ENCODE results near the gene ATP7A.
"Not testable (repeated sequence)": the region's sequence is repeated elsewhere in the genome, so short reads cannot be mapped to it uniquely, and the experiment has no call there.

ATP7A gene

DNA sequence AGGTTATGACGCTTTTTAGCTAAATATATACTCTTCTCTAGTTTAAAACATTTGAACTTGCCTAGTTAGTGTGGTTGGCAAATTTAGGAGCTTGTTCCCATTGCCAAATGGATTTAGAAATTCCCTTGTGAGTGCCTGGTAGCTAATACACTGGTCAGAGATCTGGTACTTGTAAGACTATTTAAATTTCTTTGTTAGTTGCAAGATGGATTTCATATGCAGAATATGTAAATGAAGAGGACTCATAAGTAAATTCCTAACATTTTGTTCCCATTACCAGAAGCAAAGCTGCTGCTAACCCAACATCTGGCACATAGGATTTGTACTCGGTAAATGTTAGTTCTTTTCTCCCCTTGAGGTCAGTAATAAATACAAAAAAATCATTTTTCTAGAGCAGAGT lies 137.6 kb downstream of the ATP7A start:
- peaks cover 0 to 13% of the 10 kb centered on the region in 2 donors for H3K9me3 Mint-ChIP-seq
- ATAC-seq (no peak), DNase-seq (no peak)
- H3K27ac Mint-ChIP-seq, result no peak overlapping the region
- no peaks in the 10 kb centered on the region for H3K4me1 Mint-ChIP-seq
- no peak overlapping the region for H3K4me3 Mint-ChIP-seq
- no peaks in the 10 kb centered on the region for H3K27me3 Mint-ChIP-seq

DNA sequence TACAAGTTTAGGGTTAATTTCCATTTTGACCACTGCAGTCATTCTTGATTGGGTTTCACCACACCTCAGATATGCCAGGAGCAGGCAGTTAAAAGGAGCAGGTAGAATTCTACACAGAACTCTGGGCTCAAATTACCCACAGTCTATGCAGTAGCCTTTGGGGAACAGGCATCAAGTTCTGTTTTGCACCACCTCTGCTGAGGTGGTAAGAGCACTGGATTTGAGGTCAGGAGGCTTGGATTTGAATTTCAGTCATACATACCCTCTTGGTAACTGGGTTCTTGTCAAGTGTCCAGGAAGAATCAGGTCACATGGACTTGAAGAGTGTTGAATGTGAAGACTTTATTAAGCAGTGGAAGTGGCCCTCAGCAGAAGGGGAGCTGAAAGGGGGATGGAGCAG lies 153.2 kb downstream of the ATP7A start:
- Mint-ChIP-seq H3K4me3 (no peak overlapping the region), H3K4me1 (peaks cover 37% of the 10 kb centered on the region), H3K27ac (no peak overlapping the region), H3K9me3 (no peaks in the 10 kb centered on the region), H3K27me3 (no peaks in the 10 kb centered on the region)
- no peak for DNase-seq
- no peak for ATAC-seq

DNA sequence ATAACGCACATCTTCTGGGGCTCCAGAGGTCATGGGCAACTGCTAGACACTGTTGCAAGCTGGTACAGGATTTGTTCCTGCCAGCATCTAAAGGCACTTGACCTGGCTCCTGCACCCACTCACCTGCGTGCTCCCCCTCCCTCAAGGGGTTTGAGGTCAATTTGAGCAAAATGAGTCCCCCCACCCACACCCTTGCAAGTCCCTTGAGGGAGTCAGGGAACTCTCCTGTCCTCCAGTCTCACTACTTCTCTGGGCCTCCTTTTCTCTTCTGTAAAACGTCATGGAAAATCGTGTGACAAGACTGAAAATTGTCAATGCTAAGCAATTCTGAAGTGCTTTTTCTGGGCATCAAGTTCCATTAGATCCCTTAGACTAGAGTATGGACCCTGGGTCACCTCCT lies 153.7 kb downstream of the ATP7A start:
- Mint-ChIP-seq H3K27ac (peak overlapping the region in 1 of 2 donors; percentile 34), H3K27me3 (no peaks in the 10 kb centered on the region), H3K4me1 (peaks cover 37% of the 10 kb centered on the region), H3K4me3 (no peak overlapping the region), H3K9me3 (peaks cover 0 to 3% of the 10 kb centered on the region in 2 donors)
- ATAC-seq (no peak), DNase-seq (no peak)

DNA sequence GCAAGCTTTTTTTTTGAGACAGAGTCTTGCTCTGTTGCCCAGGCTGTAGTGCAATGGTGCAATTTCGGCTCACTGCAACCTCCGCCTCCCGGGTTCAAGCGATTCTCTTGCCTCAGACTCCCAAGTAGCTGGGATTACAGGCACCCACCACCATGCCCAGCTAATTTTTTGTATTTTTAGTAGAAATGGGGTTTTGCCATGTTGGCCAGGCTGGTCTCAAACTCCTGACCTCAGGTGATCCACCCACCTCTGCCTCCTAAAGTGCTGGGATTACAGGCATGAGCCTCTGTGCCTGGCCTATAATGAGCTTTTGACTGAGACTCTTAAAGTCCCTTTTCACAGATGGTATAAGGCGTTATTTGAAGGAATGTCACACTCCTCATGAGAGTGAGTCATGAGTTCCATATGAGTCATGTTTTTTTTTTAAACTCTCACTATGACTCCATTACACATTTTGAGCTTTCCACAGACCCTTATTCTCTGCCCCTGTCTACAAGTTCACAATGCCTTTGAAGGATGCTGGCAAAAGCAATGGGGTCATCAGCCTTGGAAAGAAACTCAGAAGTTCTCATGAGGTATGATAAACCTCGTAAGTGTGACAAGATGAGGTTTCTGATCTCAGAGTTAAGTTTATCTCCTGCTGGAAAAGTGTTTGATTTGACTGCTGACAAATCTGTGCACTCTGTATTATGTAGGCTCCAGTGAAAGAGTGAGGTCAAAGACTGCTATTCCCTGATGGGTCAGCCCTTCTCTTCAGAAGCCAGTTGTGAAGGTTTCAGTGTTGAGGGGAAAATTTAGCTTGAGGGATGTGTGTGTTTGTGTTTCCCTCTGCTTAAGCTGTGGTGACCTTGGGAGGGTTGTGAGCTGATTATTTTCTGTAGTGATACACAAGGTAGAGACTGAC lies 154.5 kb downstream of the ATP7A start:
- DNase-seq, result peak; percentile 19 to 41
- H3K27ac Mint-ChIP-seq, result peak overlapping the region; percentile 34 to 62
- H3K9me3 Mint-ChIP-seq, result not testable (repeated sequence)

DNA sequence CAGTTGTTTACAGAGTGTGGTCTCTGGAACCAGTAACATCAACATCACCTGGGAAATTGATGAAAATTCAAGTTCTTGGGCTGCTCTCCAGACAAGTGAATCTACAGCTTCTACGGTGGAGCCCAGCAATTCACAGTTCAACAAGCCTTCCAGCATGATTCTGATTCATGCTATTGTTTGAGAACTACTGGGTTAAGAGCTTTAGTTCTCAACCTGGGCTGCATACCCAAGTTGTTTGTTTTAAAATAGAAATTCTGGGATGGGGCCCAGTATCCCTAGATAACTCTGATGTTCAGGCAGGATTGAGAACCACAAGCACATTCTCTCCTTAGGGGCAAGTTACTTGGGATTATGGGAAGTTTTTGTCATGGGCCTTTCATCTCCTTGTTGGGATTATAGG lies 155.6 kb downstream of the ATP7A start:
- DNase-seq (no peak), ATAC-seq (no peak)
- peaks cover 37% of the 10 kb centered on the region for H3K4me1 Mint-ChIP-seq
- peaks cover 0 to 6% of the 10 kb centered on the region in 2 donors for H3K9me3 Mint-ChIP-seq
- no peaks in the 10 kb centered on the region for H3K27me3 Mint-ChIP-seq
- no peak overlapping the region for H3K4me3 Mint-ChIP-seq
- H3K27ac Mint-ChIP-seq, result no peak overlapping the region

More for the DNA sequence above, 154.5 kb downstream of the ATP7A start:
- peak; percentile 94 for ATAC-seq
- Mint-ChIP-seq H3K4me1 (peaks cover 37% of the 10 kb centered on the region), H3K4me3 (peak overlapping the region; percentile 50 to 54)
- H3K27me3 Mint-ChIP-seq, result not testable (repeated sequence)

DNA sequence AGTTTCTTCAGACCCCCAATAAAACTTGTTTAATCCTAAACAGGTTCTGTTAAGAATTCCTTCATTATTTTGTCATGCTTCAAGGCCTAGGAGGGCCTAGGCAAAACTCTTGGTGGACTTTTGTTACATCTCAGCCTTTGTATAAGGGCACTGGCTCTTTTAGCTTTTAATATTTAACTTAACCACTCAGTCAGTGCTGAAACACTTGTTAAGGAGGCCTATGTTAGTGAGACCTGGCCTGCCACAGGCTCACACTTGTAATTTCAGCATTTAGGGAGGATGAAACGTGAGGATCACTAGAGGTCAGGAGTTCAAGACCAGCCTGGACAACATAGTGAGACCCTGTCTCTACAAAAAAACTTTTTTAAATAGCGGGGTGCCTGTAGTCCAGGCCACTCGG lies 160.8 kb downstream of the ATP7A start:
- H3K27me3 Mint-ChIP-seq, result no peaks in the 10 kb centered on the region
- H3K4me3 Mint-ChIP-seq, result no peak overlapping the region
- no peak for ATAC-seq
- peaks cover 6 to 12% of the 10 kb centered on the region in 2 donors for H3K9me3 Mint-ChIP-seq
- H3K4me1 Mint-ChIP-seq, result peaks cover 21% of the 10 kb centered on the region
- no peak overlapping the region for H3K27ac Mint-ChIP-seq
- DNase-seq, result no peak

DNA sequence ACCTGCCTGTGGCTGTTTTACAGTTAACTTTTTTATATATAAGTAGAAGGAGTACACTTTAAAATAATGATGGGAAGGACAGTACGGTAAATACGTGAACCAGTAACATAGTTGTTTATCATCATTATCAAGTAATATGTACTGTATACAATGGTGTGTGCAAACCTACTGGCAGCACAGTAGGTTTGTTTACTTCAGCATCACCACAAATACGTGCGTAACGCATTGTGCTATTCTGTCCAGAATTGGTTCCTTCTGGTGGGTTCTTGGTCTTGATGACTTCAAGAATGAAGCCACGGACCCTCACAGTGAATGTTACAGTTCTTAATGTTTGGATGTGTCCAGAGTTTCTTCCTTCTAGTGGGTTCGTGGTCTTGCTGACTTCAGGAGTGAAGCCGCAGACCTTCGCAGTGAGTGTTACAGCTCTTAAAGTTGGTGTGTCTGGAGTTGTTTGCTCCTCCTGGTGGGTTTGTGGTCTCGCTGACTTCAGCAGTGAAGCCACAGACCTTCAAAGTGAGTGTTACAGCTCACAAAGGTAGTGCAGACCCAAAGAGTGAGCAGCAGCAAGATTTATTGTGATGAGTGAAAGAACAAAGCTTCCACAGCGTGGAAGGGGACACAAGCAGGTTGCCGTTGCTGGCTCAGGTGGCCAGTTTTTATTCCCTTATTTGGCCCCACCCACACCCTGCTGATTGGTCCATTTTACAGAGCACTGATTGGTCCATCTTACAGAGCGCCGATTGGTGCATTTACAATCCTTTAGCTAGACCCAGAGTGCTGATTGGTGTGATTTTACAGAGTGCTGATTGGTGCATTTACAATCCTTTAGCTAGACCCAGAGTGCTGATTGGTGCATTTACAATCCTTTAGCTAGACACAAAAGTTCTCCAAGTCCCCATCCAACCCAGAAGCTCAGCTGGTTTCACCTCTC lies 162.9 kb downstream of the ATP7A start:
- H3K4me1 Mint-ChIP-seq, result peaks cover 16% of the 10 kb centered on the region
- peak; percentile 92 for ATAC-seq
- H3K4me3 Mint-ChIP-seq, result peak overlapping the region; percentile 10 to 45
- not testable (repeated sequence) for H3K27me3 Mint-ChIP-seq
- H3K9me3 Mint-ChIP-seq, result peaks cover 6 to 13% of the 10 kb centered on the region in 2 donors
- peak; percentile 42 to 69 for DNase-seq
- H3K27ac Mint-ChIP-seq, result peak overlapping the region; percentile 19 to 65

DNA sequence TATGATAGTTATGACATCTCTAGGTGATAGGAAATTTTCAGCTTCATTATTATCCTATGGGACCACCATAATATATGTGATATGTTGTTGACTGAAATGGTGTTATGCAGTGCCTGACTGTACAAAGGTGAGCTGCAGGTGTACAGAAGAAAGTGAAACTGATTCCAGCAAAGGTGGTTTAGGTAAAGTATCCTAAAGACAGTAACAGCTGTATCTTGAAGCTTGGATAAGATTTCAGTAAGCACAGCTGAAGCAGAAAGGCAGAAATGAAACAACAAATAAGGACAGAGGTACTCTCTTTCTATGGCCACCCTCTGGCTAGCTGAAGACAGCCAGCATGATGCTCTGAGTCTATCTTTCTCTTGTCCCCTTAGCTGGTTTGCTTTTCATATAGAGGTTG lies 163.6 kb downstream of the ATP7A start:
- ATAC-seq (no peak), DNase-seq (no peak)
- Mint-ChIP-seq H3K27me3 (no peaks in the 10 kb centered on the region), H3K4me3 (no peak overlapping the region), H3K9me3 (peaks cover 6 to 10% of the 10 kb centered on the region in 2 donors), H3K4me1 (peaks cover 16% of the 10 kb centered on the region), H3K27ac (no peak overlapping the region)

DNA sequence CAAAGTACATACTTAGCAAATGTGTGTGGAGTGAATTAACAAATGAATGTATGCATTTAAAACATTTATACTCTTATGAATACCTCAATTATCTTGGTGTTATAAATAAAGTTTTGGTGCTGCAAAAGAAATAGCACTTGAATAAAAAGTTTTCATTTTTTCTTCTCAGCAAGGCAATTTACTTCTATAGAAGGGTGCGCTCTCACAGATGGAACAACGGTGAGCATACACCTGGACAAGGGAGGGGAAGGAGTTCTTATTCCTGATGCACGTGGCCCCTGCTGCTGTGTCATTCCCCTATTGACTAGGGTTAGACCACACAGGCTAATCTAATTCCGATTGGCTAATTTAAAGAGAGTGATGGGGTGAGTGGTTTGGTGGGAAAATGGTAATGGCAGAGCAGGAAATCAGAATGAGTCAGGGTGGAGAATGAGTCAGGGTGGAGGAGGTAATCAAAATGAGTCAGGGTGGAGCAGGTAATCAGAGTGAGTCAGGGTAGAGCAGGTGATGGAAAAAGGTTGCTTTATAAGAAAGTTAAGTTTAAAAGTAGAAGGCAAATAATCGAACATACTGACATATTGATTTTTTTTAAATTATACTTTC lies 165.4 kb downstream of the ATP7A start:
- Mint-ChIP-seq H3K4me1 (peaks cover 16% of the 10 kb centered on the region), H3K27ac (no peak overlapping the region), H3K4me3 (no peak overlapping the region), H3K9me3 (peaks cover 6 to 7% of the 10 kb centered on the region in 2 donors), H3K27me3 (no peaks in the 10 kb centered on the region)
- DNase-seq (peak in 1 of 2 donors; percentile 40), ATAC-seq (peak; percentile 55)

DNA sequence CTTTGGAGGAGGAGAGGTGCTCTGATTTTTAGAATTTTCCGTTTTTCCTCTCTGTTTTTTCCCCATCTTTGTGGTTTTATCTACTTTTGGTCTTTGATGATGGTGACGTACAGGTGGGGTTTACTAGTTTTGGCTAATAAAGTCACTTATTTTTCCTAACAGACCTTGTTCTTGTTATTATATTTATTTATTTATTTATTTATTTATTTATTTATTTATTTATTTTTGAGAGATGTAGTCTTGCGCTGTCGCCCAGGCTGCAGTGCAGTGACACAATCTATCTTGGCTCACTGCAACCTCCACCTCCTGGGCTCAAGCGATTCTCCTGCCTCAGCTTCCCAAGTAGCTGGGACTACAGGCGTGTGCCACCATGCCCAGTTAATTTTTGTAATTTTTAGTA lies 170.9 kb downstream of the ATP7A start:
- not testable (repeated sequence) for ATAC-seq, H3K4me3 Mint-ChIP-seq, H3K27me3 Mint-ChIP-seq, H3K4me1 Mint-ChIP-seq, H3K9me3 Mint-ChIP-seq, DNase-seq, H3K27ac Mint-ChIP-seq

DNA sequence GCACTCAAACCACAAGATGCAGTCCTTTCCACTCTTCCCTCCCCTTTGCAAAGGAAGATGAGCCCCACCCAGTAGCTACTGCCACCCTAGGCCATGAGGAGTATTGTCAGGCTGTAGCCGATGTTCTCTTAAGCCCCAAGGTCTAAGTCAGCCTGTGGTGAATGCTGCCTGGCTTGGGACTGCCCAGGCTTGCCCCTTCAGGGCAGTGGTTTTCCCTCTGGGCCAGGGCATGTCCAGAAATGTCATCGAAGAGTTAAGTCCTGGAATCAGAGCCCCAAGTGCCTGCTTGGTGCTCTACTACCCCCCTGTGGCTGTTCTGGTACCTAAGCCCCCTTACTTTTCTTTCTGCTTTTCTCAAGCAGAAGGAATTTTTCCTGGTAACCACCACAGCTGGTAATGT lies 181.8 kb downstream of the ATP7A start:
- DNase-seq (peak in 1 of 2 donors; percentile 34), ATAC-seq (peak; percentile 82)
- Mint-ChIP-seq H3K4me1 (peaks cover 8% of the 10 kb centered on the region), H3K4me3 (peak overlapping the region in 1 of 2 donors; percentile 31), H3K9me3 (no peaks in the 10 kb centered on the region), H3K27me3 (no peaks in the 10 kb centered on the region), H3K27ac (peak overlapping the region; percentile 59 to 62)

DNA sequence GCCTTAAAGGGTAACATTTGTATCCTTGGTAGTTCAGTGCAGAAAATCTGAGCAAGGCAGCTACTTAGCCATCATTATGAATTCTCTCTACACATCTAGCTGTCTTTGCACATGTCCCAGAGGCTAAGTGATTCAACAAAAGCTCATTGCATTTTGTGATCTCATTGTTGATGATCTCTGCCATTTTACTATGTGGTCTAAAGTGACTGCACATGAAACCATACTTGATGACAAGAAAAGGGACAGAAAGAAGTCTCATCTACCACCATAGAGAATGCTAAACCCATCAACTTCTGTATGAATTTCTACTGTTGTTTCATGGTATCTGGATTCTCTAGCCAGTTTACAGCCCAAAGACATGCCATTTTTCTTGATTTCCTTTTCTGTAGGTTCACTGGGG lies 187.6 kb downstream of the ATP7A start:
- ATAC-seq (no peak), DNase-seq (no peak)
- no peak overlapping the region for H3K4me3 Mint-ChIP-seq
- H3K4me1 Mint-ChIP-seq, result peaks cover 8% of the 10 kb centered on the region
- no peaks in the 10 kb centered on the region for H3K9me3 Mint-ChIP-seq
- no peaks in the 10 kb centered on the region for H3K27me3 Mint-ChIP-seq
- no peak overlapping the region for H3K27ac Mint-ChIP-seq

Data from stimulated activated naive CD8-positive, alpha-beta T cell treated with anti-CD3 and anti-CD28 coated beads, Interleukin-15, amount 100 ng/mL, for 72 hours (primary cell).